ENCODE measurements around the gene GNPTAB. TPM values are rescaled to one million over a fixed set of nuclear protein-coding genes. Genes with fewer than 3 reads are reported as not detected.
A peak's percentile ranks its signal among the peaks of the same experiment; 100 is the strongest.

Gene GNPTAB
- total RNA-seq, 1 experiment from 2014 or later = 25.4 TPM

GRCh38 chr12:101745481-101745880, 85.3 kb downstream of the GNPTAB start:
- no peak overlapping the region for H3K4me3 Mint-ChIP-seq
- no peak for ATAC-seq
- CTCF ChIA-PET = interaction anchor here (3.6 kb wide), 1 partner anchor 14 kb away, joined by 11 read pairs; no protein-coding TSS in a partner anchor
- no peak for DNase-seq (ENCODE audit: low spot score)
- H3K27me3 Mint-ChIP-seq (ENCODE audit: low read depth) = no peaks in the 10 kb centered on the region
- H3K27ac Mint-ChIP-seq = no peak overlapping the region
- POLR2A ChIA-PET = no interaction called here
- TF ChIP-seq ZNF263 (CRISPR knock-in tag; IDR thresholded peaks at IDR 0.05; ENCODE audit: low read depth) (no peak), JAZF1 (CRISPR knock-in tag; IDR thresholded peaks at IDR 0.05) (no peak), SMAD4 (CRISPR knock-in tag; IDR thresholded peaks at IDR 0.05) (no peak), ZNF416 (CRISPR knock-in tag; IDR thresholded peaks at IDR 0.05) (no peak), AFF4 (CRISPR knock-in tag; IDR thresholded peaks at IDR 0.05; ENCODE audit: borderline replicate concordance) (no peak), ZNF138 (CRISPR knock-in tag; conservative IDR thresholded peaks at IDR 0.05) (no peak), NFATC4 (CRISPR knock-in tag; IDR thresholded peaks at IDR 0.05) (no peak), ATF1 (CRISPR knock-in tag; IDR thresholded peaks at IDR 0.05) (no peak), ZNF671 (CRISPR knock-in tag; IDR thresholded peaks at IDR 0.05) (no peak), EMX1 (CRISPR knock-in tag; IDR thresholded peaks at IDR 0.05) (no peak), ZNF512 (CRISPR knock-in tag; IDR thresholded peaks at IDR 0.05; ENCODE audit: borderline replicate concordance) (no peak), E2F4 (CRISPR knock-in tag; IDR thresholded peaks at IDR 0.05; ENCODE audit: borderline replicate concordance, low read depth) (no peak), ZNF396 (CRISPR knock-in tag; IDR thresholded peaks at IDR 0.05; ENCODE audit: borderline replicate concordance) (no peak), MLX (CRISPR knock-in tag; IDR thresholded peaks at IDR 0.05) (no peak), NR3C1 (CRISPR knock-in tag; conservative IDR thresholded peaks at IDR 0.05; ENCODE audit: low read depth) (no peak)
- peaks cover 11% of the 10 kb centered on the region for H3K4me1 Mint-ChIP-seq
- H3K36me3 Mint-ChIP-seq = peaks cover 12% of the 10 kb centered on the region
- no peaks in the 10 kb centered on the region for H3K9me3 Mint-ChIP-seq

- Mint-ChIP-seq H3K4me1 (no peaks in the 10 kb centered on the region), H3K27me3 (ENCODE audit: low read depth) (no peaks in the 10 kb centered on the region), H3K36me3 (peaks cover 12% of the 10 kb centered on the region), H3K4me3 (no peak overlapping the region), H3K9me3 (no peaks in the 10 kb centered on the region), H3K27ac (no peak overlapping the region)
- POLR2A ChIA-PET = no interaction called here
- peak; percentile 48; the same call in 1 of the 2 replicates for ATAC-seq
- CTCF ChIA-PET = interaction anchor here (1.2 to 1.5 kb wide), 2 partner anchors 16 to 30 kb away, joined by 3 to 8 read pairs; no protein-coding TSS in a partner anchor
- no peak for DNase-seq (ENCODE audit: low spot score)
- TF ChIP-seq ELF4 (CRISPR knock-in tag; IDR thresholded peaks at IDR 0.05; ENCODE audit: low read depth) (no peak), NFE2L1 (CRISPR knock-in tag; IDR thresholded peaks at IDR 0.05) (no peak), FOXJ3 (CRISPR knock-in tag; IDR thresholded peaks at IDR 0.05; ENCODE audit: borderline replicate concordance) (no peak), ZNF263 (CRISPR knock-in tag; IDR thresholded peaks at IDR 0.05; ENCODE audit: low read depth) (no peak), ZNF219 (CRISPR knock-in tag; IDR thresholded peaks at IDR 0.05; ENCODE audit: borderline replicate concordance) (no peak), CREM (CRISPR knock-in tag; IDR thresholded peaks at IDR 0.05) (no peak), ATF1 (CRISPR knock-in tag; IDR thresholded peaks at IDR 0.05) (no peak), IRF2 (CRISPR knock-in tag; IDR thresholded peaks at IDR 0.05; ENCODE audit: borderline replicate concordance, low read depth) (no peak), SOX15 (CRISPR knock-in tag; IDR thresholded peaks at IDR 0.05) (no peak), ZNF532 (CRISPR knock-in tag; IDR thresholded peaks at IDR 0.05; ENCODE audit: borderline replicate concordance) (no peak)
These were observed 86.9 kb downstream of the GNPTAB start for GRCh38 chr12:101743724-101744472.

Data from WTC11 (cell line).